IPS-18c (cell line): ENCODE measurements around the gene MYBPH.

Experiments used
- H3K4me3 ChIP-seq: 2 replicates; pipeline ENCODE4 v1.7.0; 2013; ENCODE audit warnings: low read depth, mild to moderate bottlenecking, low read length, moderate library complexity; ENCODE audit not compliant: insufficient read depth
- H3K9me3 ChIP-seq: one replicate; pipeline ENCODE4 v1.6.1; 2013; ENCODE audit warnings: mild to moderate bottlenecking, low read length, moderate library complexity; ENCODE audit not compliant: control insufficient read depth, insufficient read depth

Gene MYBPH

GRCh38 chr1:203185061-203185461, 9.4 kb upstream of the MYBPH start:
- no peak overlapping the region for H3K4me3 ChIP-seq

GRCh38 chr1:203184467-203184866, 8.8 kb upstream of the MYBPH start:
- no peaks in the 10 kb centered on the region for H3K9me3 ChIP-seq
- H3K4me3 ChIP-seq, result no peak overlapping the region

More at GRCh38 chr1:203185061-203185461, 9.4 kb upstream of the MYBPH start:
- H3K9me3 ChIP-seq, result no peaks in the 10 kb centered on the region

- Histone ChIP-seq H3K9me3 (no peaks in the 10 kb centered on the region), H3K4me3 (no peak overlapping the region)
These were observed 8.2 kb upstream of the MYBPH start for GRCh38 chr1:203183828-203184227.

- no peaks in the 10 kb centered on the region for H3K9me3 ChIP-seq
These were observed 6.8 kb upstream of the MYBPH start for GRCh38 chr1:203182387-203182953.

GRCh38 chr1:203181586-203182386, 6.2 kb upstream of the MYBPH start:
- Histone ChIP-seq H3K4me3 (no peak overlapping the region), H3K9me3 (no peaks in the 10 kb centered on the region)

More at GRCh38 chr1:203182387-203182953, 6.8 kb upstream of the MYBPH start:
- H3K4me3 ChIP-seq, result no peak overlapping the region

GRCh38 chr1:203180611-203181330, 5.1 kb upstream of the MYBPH start:
- no peaks in the 10 kb centered on the region for H3K9me3 ChIP-seq
- no peak overlapping the region for H3K4me3 ChIP-seq

- H3K9me3 ChIP-seq, result no peaks in the 10 kb centered on the region
- no peak overlapping the region for H3K4me3 ChIP-seq
These were observed 4.0 kb upstream of the MYBPH start for GRCh38 chr1:203179667-203180005.

- no peak overlapping the region for H3K4me3 ChIP-seq
- H3K9me3 ChIP-seq, result no peaks in the 10 kb centered on the region
These were observed 3.4 kb upstream of the MYBPH start for GRCh38 chr1:203178821-203179666.

- Histone ChIP-seq H3K9me3 (no peaks in the 10 kb centered on the region), H3K4me3 (no peak overlapping the region)
These were observed 2.5 kb upstream of the MYBPH start for GRCh38 chr1:203178083-203178482.

GRCh38 chr1:203177470-203178039, 1.9 kb upstream of the MYBPH start:
- Histone ChIP-seq H3K9me3 (no peaks in the 10 kb centered on the region), H3K4me3 (no peak overlapping the region)

- Histone ChIP-seq H3K4me3 (no peak overlapping the region), H3K9me3 (no peaks in the 10 kb centered on the region)
These were observed 1.4 kb upstream of the MYBPH start for GRCh38 chr1:203177036-203177405.

- H3K4me3 ChIP-seq, result no peak overlapping the region
These were observed 828 bp upstream of the MYBPH start for GRCh38 chr1:203176273-203177035.

GRCh38 chr1:203175827-203176241, 208 bp upstream of the MYBPH start:
- H3K4me3 ChIP-seq, result no peak overlapping the region

More at GRCh38 chr1:203176273-203177035, 828 bp upstream of the MYBPH start:
- no peaks in the 10 kb centered on the region for H3K9me3 ChIP-seq

GRCh38 chr1:203174324-203174985, 1.2 kb downstream of the MYBPH start:
- no peak overlapping the region for H3K4me3 ChIP-seq
- H3K9me3 ChIP-seq, result no peaks in the 10 kb centered on the region

More at GRCh38 chr1:203175827-203176241, 208 bp upstream of the MYBPH start:
- no peaks in the 10 kb centered on the region for H3K9me3 ChIP-seq

GRCh38 chr1:203173566-203173965, 2.1 kb downstream of the MYBPH start:
- Histone ChIP-seq H3K9me3 (no peaks in the 10 kb centered on the region), H3K4me3 (no peak overlapping the region)

- H3K9me3 ChIP-seq, result no peaks in the 10 kb centered on the region
- H3K4me3 ChIP-seq, result no peak overlapping the region
These were observed 2.5 kb downstream of the MYBPH start for GRCh38 chr1:203173011-203173555.
